ENCODE measurements around the gene LRCH4. TPM values are rescaled to one million over a fixed set of nuclear protein-coding genes. Genes with fewer than 3 reads are reported as not detected.

LRCH4 gene
- total and polyA plus RNA-seq, 2 of the 13 experiments (the other 11 are each of a cell fraction or from before 2014, with no cell fraction given) = 7.0 to 9.3 TPM

DNA sequence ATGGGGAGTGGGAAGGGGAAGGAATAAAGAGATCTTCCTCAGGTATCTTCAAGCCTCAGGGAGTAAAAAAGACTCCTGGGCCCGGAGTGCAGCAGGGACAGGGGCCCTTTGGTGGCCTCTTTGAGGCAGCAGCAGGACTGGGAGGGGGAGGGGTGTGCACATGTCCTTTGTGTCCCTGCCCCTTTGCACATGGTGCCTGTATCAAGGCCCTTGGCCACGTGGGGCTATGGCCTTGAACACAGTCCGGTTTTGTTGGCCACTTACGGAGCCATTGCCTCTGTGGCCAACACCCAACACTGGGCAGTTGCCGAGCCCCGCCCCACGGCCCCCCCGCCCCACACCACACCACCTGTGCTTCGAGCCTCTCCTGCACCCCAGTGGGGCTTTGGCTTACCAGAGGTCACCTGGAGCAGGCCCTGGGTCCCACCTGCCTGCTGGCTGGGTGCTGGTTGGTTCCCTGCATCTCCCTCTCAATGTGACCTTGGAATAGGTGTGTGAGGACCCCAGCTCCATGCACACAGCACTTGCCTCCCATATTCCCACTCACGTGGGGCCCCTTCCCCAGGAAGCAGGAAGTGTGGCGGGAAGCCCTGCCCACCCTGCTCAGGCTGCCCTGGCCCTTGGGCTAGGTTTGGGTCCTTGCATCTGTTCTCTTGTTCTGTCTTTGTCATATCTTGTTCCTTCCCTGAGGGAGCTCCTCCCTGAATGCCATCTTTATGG, 17.6 kb downstream of the LRCH4 start (continued):
- TF ChIP-seq ZNF430 (CRISPR knock-in tag; IDR thresholded peaks at IDR 0.05) (peak; percentile 89), SMAD9 (CRISPR knock-in tag; IDR thresholded peaks at IDR 0.05) (no peak), ZNF564 (CRISPR knock-in tag; IDR thresholded peaks at IDR 0.05) (no peak), ZNF879 (CRISPR knock-in tag; IDR thresholded peaks at IDR 0.05) (0 out of 2 replicates have a peak, but pooled peaks have one; percentile 42), IKZF5 (CRISPR knock-in tag; IDR thresholded peaks at IDR 0.05) (peak; percentile 94), ZNF672 (CRISPR knock-in tag; IDR thresholded peaks at IDR 0.05) (peak; percentile 89), NFE2L1 (CRISPR knock-in tag; IDR thresholded peaks at IDR 0.05; ENCODE audit: borderline replicate concordance) (no peak), FOXM1 (CRISPR knock-in tag; IDR thresholded peaks at IDR 0.05) (no peak), GZF1 (CRISPR knock-in tag; IDR thresholded peaks at IDR 0.05) (no peak; the same call in 1 of the 2 replicates), ZNF18 (CRISPR knock-in tag; IDR thresholded peaks at IDR 0.05; ENCODE audit: insufficient replicate concordance) (peak; percentile 85), ZSCAN31 (CRISPR knock-in tag; IDR thresholded peaks at IDR 0.05; ENCODE audit: low read depth) (no peak; the same call in 1 of the 2 replicates), DNMT3B (CRISPR knock-in tag; conservative IDR thresholded peaks at IDR 0.05) (no peak), HDAC1 (CRISPR knock-in tag; IDR thresholded peaks at IDR 0.05) (peak; percentile 47; the same call in 1 of the 2 replicates), THAP11 (CRISPR knock-in tag; IDR thresholded peaks at IDR 0.05) (peak; percentile 17; the same call in 1 of the 2 replicates), FOXC1 (CRISPR knock-in tag; IDR thresholded peaks at IDR 0.05; ENCODE audit: borderline replicate concordance) (no peak; the same call in 1 of the 2 replicates), CC2D1A (CRISPR knock-in tag; IDR thresholded peaks at IDR 0.05) (peak; percentile 52; the same call in 1 of the 2 replicates), SALL2 (CRISPR knock-in tag; IDR thresholded peaks at IDR 0.05) (peak; percentile 43), JUNB (CRISPR knock-in tag; IDR thresholded peaks at IDR 0.05; ENCODE audit: borderline replicate concordance) (peak; percentile 62), RELA (CRISPR knock-in tag; IDR thresholded peaks at IDR 0.05) (no peak)
- TF ChIP-seq, protein P1, sequence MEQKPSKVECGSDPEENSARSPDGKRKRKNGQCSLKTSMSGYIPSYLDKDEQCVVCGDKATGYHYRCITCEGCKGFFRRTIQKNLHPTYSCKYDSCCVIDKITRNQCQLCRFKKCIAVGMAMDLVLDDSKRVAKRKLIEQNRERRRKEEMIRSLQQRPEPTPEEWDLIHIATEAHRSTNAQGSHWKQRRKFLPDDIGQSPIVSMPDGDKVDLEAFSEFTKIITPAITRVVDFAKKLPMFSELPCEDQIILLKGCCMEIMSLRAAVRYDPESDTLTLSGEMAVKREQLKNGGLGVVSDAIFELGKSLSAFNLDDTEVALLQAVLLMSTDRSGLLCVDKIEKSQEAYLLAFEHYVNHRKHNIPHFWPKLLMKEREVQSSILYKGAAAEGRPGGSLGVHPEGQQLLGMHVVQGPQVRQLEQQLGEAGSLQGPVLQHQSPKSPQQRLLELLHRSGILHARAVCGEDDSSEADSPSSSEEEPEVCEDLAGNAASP (CRISPR knock-in tag; IDR thresholded peaks at IDR 0.05; ENCODE audit: borderline replicate concordance) = peak; percentile 79
- TF ChIP-seq, protein P2, sequence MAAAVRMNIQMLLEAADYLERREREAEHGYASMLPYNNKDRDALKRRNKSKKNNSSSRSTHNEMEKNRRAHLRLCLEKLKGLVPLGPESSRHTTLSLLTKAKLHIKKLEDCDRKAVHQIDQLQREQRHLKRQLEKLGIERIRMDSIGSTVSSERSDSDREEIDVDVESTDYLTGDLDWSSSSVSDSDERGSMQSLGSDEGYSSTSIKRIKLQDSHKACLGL (CRISPR knock-in tag; IDR thresholded peaks at IDR 0.05) = peak; percentile 85
- TF ChIP-seq, protein P3, sequence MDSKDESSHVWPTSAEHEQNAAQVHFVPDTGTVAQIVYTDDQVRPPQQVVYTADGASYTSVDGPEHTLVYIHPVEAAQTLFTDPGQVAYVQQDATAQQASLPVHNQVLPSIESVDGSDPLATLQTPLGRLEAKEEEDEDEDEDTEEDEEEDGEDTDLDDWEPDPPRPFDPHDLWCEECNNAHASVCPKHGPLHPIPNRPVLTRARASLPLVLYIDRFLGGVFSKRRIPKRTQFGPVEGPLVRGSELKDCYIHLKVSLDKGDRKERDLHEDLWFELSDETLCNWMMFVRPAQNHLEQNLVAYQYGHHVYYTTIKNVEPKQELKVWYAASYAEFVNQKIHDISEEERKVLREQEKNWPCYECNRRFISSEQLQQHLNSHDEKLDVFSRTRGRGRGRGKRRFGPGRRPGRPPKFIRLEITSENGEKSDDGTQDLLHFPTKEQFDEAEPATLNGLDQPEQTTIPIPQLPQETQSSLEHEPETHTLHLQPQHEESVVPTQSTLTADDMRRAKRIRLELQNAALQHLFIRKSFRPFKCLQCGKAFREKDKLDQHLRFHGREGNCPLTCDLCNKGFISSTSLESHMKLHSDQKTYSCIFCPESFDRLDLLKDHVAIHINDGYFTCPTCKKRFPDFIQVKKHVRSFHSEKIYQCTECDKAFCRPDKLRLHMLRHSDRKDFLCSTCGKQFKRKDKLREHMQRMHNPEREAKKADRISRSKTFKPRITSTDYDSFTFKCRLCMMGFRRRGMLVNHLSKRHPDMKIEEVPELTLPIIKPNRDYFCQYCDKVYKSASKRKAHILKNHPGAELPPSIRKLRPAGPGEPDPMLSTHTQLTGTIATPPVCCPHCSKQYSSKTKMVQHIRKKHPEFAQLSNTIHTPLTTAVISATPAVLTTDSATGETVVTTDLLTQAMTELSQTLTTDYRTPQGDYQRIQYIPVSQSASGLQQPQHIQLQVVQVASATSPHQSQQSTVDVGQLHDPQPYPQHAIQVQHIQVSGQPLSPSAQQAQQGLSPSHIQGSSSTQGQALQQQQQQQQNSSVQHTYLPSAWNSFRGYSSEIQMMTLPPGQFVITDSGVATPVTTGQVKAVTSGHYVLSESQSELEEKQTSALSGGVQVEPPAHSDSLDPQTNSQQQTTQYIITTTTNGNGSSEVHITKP (CRISPR knock-in tag; IDR thresholded peaks at IDR 0.05; ENCODE audit: low read depth) = peak; percentile 33; the same call in 1 of the 2 replicates

Data from HepG2 (cell line).